Measurements from ENCODE around the gene SETDB2.

SETDB2 gene

DNA sequence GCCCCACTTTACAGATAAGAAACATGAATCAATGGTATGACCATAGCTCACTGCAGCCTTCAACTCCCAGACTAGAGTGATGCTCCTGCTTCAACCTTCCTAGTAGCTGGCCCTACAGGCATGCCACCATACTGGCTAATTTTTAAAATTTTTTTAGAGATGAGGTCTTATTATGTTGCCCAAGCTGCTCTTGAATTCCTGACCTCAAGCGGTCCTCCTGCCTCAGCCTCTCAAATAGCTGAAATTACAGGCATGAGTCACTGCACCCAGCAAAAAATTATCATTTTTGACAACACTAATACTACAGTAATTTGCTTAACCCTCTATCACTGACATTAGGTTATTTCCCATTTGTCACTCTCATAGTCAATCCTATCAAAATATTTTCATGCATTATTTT is 15.0 kb upstream of the SETDB2 start:
- DNase-seq: no peak

DNA sequence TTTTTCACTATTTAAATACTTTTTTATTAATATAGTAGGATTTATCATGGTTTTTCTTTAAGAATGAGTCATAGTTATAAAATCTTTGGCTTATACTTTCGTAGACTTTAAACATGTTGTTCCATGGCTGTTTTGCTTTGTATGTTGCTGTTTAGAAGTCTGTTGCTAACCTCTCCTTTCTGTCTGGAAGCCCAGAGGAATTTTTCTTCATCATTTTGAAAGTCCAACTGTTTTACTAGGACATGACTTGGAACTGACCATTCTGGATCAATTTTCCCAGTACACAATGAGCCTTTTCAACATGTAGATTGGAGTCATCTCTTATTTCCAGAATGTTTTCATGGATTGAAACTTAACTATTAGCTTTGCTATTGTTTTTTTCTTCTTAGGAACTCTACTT is 8.1 kb upstream of the SETDB2 start:
- no peak for DNase-seq

DNA sequence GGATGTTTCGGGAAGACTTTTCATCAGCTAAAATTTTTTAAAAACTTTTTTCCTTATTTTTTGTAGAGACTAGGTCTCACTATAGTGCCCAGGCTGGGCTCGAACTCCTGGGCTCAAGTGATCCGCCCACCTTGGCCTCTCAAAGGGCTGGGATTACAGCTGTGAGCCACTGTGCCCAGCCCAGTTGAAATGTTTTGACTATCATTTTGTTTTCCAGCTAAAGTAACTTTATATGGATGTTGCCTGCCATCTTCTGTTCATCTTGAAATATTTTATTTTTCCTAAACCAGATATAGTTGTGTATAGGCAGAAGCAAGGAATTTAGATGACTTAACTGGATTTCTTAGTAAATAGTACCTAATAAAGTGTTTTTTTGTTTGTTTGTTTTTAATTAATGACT is 7.2 kb upstream of the SETDB2 start:
- no peak for DNase-seq

DNA sequence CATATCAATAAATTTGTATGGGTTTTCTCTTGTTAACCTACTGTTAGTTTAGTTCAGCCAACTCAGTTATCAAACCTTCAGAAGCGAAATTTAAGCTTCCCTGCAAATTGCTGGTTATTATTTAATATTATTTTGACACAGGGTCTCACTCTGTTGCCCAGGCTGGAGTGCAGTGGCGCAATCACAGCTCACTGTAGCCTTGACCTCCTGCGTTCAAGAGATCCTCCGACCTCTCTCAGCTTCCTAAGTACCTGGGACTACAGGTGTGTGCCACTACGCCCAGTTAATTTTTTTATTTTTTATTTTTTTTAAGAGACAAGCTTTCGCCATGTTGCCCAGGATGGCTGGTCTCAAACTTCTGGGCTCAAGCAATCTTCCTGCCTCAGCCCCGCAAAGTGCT is 6.4 kb upstream of the SETDB2 start:
- DNase-seq: no peak

DNA sequence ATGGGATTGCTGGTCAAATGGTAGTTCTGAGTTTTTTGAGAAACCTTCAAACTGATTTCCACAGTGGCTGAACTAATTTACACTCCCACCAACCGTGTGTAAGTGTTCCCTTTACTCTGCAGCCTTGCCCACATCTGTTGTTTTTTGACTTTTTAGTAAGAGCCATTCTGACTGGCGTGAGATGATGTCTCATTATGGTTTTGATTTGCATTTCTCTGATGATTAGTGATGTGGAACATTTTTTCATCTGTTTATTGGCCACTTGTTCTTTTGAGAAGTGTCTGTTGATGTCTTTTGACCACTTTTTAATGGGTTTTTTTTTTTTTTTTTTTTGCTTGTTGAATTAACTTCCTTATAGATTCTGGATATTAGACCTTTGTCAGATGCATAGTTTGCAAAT is 4.5 kb upstream of the SETDB2 start:
- no peak for DNase-seq

DNA sequence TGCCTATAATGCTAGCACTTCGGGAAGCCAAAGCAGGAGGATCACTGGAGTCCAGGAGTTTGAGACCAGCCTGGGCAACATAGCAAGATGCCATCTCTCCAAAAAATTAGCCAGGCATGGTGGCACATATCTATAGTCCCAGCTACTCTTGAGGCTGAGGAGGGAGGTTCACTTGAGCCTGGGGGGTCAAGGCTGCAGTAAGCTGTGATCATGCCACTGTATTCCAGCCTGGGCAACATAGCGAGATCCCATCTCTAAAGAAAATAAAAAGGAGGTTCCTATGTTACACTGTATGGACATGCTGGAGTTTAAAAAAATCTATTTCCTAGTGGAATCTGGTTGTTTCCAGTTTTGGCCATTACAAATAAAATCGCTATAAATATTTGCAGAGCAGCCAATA is 2.8 kb upstream of the SETDB2 start:
- no peak for DNase-seq

DNA sequence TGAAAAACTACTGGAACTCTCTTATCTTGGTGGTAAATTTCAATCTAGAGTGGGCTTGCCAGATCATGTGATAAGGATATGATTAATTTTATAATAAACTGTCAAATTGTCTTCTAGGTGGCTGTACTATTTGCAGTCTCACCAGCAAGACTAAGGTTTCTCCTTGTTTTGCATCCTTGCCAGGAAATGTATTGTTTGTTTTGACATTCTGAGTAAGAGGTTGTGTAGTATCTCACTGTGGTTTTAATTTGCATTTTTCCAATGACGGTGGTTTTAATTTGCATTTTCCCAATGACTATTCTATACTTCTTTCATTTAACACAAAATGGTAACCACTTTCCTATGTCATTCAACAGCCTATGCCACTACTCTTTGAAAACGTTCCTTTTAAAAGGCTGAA is 2.2 kb upstream of the SETDB2 start:
- no peak for DNase-seq

DNA sequence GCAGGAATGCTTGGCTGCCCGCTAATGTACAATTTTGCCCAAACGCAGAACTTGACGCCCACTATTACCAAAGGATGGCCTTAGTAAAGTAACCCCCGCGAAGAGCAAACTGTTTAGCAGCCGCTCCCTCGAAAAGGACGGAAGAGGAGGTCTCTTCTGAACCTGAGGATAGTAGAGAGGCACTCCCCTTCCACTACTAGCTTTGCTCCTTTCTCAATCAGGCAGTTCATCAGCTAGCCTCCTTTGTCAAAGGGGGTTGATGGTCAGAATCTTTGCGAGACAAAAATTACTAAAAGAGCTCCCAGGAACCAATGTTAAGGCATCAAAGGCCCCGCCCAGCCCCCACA is 744 bp upstream of the SETDB2 start:
- no peak for DNase-seq

DNA sequence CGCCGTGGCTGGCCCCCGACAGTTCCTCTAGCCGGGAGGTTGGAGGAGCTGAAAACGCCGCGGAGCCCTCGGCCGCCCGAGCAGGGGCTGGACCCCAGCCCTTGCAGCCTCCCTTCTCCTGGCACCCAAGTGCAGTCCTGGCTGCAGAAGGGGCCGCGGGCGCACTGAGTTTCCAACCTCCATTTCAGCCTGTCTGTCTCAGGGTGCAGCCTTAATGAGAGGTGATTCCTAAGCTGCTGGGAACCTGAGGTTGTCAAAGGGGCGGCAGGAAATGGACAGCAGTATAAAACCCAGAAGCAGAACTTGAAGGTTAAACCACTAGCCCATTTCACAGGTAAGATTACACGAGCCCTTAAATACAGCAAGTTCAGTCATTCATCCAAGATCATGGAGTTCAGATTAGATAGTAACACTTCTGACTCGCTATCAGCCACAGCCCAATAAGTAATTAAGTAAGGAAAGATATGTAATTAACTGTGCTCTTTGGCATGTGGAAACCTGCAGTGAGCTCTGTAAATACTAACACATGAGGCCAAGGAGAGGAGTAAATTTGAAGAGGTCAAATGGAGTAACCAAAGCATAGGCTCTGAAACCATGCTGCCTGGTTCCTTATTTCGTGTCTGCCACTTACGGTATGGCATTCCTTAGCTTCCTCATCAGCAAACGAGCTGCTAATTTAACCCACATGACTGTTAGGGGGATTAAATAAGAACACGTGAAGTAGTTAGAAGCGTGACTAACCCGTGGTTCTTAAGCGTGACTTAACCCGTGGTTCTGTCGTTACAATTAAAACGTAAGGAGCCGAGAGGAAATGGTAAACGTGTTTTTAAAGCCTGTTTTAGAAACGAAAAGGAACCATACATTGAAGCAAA is 686 bp downstream of the SETDB2 start:
- DNase-seq: peak; percentile 55

DNA sequence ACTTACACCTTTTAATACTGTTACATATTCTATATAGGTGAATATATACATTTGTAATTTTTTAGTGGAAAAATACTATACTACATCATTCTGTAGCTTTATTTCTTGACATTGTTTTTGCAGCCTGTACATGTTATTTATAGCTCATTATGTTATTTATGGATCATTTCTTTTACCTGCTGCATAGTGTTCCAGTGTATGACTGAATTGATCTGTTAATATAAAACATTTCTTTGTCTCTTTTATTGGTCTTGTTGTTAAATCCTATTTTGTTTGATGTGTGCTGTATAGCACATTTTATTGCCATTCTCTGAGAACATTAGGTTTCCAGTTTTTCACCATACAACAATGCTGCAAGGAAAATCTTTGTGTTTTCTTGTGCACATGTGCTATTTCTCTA is 2.4 kb downstream of the SETDB2 start:
- no peak for DNase-seq

DNA sequence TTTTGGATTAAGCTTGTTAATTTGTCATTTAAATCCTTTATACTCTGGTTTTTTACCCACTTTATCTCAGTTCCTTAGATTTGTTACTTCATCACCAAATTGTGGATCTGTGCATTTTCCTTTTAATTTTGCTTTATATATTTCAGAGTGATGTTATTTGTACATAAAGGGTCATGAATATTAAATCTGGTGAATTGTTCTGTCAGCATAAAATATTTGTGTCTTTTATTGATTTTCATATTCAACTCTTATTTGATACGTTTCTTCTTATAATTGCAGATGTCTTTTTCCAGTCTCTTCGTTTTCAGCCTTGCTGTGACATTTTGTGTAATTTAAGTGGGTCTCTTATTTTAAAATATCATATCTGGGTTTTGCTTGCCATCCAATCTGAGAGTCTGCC is 4.7 kb downstream of the SETDB2 start:
- DNase-seq: no peak

DNA sequence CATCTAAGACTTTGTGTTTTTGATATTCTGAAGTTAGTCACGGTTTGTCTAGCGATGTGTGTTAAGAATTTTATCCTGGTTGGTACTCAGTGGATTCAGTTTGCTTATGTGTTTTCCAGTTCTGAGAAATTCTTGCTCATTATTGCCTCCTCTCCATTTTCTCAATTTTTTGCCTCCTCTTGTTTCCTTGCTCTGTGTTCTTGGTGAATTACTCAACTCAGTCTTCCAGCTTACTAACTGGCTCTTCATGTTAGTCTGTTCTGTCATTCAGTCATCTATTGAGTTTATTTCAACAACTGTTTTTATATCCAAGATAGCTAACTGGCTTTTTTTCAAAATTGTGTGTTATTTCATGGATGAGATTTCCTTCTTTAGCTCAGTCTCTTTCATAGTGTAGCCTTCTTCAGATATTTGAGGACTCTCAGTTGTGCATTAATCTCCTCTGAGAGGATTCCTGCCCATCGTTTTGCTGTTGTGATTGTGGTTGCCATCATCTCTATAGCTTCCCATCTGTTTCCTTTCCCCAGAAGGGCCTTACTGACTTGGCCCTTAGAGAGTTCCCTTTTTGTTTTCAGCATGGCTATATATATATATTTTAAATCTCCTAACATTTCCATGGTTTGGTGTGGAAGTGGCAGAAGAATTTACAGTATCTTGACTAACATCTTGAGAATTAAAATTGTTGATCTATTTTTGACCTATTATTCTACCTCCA is 6.2 kb downstream of the SETDB2 start:
- DNase-seq: no peak

DNA sequence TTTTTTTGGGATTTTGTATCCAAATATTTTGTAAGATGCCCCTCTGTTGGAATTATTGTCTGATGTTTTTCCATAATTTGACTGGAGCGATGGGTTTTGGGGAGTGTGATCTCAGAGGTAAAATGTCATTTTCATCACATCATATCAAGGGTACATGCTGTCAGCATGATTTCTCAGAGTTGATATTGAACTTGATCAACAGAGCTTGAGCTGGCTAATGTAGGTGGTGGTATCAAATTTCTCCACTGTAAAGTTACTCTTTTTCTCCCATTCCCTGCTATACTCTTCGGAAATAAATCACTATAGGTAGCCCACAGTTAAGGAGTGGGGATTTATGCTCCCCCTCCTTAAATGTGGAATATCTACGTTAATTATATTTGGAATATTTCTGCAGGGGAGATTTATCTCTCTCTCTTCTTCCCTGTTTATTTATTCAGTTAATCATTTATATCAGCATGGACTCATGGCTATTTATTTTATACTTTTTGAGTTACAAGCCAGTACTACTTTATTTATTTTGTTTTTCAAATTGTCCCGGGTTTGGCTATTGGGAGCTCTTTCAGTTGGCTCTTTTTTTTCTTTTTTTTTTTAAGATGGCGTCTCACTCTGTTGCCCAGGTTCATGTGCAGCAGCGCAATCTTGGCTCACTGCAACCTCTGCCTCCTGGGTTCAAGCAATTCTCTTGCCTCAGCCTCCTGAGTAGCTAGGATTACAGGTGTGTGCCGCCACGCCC is 8.8 kb downstream of the SETDB2 start:
- no peak for DNase-seq

DNA sequence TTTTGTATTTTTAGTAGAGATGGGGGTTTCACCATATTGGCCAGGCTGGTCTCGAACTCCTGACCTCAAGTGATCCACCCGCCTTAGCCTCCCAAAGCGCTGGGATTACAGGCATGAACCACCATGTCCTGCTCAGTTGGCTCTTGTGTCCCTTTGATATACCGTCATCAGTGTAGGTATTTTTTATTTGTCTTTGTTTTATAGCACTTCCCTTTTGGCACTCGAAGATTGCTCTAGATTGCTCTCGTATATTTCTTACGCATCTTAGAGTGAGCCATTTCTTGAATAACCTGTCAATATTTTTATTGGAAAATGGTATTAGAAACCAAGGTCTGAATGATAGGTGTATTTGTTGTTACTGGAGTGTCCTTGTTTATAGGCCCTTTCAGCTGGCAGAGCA is 9.4 kb downstream of the SETDB2 start:
- DNase-seq: no peak

DNA sequence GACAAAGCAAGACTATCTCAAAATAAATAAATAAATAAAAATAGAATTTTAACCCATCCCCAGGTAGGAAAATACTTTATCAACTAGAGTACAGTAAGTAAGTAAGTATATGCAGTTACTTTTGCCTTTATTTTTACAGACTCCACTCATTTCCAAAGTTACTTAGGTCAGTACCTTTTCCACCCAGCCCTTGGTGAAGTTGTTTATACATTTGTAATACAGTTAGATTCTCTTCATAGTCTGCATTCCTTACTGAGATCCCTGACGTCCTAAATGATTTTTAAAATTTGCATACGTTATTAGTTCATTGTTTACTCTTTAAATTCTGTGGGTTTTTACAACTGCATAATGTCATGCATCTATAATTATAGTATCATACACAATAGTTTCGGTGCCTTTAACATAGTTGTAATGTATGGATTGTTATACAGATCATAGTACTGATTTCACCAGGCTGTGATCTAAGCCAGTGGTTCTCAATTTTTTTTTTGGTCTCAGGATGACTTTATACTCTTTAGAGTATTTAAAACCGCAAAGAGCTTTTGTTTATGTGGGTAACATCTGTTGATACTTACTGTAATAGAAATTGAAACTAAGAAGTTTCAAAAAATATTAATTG is 10.4 kb downstream of the SETDB2 start:
- no peak for DNase-seq

DNA sequence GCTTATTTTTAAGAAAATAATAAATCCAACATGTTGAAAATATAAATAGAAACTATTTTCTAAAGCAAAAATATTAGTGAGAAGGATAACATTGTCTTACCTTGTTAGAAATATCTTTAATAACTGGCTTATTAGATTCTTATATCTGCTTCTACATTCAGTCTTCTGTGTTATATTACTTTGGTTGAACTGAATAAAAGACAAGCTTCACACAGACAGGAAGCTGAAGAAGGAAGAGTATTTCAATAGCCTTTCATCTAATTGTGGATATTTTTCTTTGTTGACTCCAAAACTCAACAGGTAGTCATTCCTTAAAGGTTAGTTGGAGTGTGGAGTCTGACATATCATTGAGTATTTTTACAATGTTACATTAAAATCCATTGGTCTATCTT is 10.9 kb downstream of the SETDB2 start:
- no peak for DNase-seq

DNA sequence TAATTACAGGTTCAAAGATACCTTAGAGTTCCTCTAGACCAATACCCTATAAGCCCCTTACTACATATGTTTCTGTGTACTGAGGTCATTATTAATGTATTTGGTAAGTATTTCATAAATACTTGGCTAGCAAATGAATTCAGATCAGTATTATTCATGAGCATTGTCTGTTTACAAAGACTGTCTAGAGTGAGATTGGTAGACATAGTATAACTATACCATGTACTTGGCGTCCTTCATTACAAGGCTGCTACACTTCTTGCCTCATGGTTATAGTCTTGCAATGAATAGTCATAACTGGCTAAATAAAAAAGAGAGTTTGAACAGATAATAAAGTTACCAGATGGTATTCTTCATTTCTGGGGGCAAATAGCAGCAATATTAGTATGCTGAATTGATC is 12.1 kb downstream of the SETDB2 start:
- DNase-seq: no peak

DNA sequence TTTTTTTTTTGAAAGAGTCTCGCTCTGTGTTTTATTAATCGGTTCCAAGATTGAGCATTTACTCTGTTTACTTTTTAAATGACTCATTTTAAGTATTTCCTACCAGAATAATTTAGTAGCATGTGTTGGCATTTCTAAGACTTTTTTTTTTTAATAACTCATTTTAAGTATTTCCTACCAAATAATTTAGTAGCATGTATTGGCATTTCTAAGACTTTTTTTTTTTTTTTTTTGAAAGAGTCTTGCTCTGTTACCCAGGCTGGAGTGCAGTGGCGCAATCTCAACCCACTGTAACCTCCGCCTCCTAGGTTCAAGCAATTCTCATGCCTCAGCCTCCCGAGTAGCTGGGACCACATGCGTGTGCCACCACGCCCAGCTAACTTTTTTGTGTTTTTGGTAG is 13.1 kb downstream of the SETDB2 start:
- DNase-seq: no peak

DNA sequence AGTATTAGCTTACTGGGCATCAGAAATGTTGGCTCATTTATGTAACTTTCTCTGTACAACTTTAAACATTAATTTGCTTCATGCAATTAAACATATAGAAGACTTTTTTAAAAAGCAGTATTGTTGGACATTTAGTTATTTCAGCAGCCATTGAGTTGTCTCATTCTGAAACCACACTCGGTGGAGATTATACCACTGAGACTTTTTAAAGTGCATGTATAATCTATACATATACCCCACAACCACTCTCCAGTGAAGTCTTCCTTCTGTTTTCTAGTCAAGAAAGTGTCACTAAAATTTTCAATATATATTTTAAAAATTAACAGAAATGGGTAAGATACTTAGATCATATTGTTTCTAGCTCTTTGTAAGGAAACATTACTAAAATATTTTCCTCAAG is 15.5 kb downstream of the SETDB2 start:
- DNase-seq: no peak

DNA sequence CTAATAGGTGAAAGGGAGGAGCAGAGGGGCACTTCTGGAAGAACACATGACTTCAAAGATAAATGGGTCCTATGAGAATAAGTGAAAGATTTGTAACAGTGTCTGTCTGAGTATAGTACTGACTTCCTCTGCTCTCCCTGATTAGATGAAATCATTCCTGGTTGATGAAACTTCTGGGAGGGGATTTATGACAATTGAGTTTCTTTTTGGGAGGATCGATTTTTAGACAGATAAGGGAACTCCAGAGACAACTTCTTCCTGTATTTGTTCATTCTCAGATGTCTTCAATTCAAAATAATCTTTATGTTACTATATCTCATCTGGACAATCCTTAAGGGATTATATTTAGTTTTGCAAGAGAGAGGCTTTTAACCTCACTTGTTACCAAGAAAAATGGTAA is 20.0 kb downstream of the SETDB2 start:
- DNase-seq: no peak

DNA sequence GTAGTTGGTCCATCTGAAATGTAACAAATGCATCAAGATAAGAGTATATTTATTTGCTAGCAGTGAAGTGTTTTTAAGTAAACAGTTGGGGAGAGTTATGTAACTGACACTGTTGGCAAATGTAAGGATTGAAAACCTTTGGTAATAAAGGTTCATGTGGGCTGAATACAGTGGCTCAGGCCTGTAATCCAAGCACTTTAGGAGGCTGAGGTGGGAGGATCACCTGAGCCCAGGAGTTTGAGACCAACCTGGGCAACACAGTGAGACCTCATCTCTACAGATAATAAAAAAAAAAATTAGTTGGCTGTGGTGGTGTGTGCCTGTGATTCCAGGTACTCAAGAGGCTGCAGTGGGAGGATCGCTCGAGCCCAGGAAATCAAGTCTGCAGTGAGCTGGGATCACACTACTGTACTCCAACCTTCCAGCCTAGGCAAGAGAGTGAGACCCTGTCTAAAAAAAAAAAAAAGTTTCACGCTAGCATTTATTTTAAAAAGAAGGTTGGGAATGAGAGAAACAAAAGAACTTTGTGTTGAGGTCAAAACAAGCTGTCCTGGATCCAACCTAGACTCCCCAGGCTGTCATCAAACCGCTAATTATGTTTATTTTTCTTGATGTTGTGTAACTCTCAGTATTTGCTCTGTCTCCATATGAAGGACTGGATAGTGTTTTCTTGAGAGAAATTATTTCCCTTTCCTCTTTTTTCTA is 20.7 kb downstream of the SETDB2 start:
- DNase-seq: no peak

DNA sequence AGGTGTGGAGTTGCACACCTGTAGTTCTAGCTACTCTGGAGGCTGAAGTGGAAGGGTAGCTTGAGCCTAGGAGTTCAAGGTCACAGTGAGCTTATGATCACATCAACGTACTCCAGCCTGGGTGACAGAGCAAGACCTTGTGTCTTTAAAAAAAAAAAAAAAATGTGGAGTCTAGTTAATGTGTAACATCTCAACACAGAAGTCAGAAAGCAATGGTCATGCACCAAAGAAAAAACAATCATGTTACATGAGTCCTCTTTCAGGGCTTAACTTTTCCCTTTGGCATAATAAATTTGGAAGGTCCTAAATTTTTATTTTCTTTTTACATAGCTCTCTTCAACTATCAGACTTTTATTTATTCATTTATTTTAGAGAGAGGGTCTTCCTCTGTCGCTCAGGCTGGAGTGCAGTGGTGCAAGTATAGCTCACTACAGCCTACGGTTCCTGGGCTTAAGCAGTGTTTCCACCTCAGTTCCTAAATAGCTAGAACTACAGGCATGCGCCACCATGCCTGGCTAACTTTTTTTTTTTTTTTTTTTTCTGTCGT is 22.3 kb downstream of the SETDB2 start:
- no peak for DNase-seq

DNA sequence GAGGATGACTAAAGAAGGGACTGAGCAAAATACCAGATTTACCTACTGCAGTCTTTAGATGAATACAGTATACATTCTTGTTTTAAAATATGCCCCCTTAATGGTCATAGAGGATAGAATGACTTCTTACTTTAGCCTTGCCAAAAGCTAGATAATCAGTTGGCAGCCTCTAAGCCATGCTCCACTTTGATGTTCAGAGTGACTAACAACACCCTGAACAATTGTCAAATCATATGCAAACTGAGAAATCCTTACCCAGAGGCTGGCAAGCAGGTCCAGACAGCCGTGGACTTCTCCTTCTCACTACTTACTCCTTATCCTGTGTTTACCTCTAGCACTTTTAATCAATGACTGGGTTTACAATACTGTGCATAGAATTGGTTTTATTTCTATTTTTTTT is 28.1 kb downstream of the SETDB2 start:
- DNase-seq: no peak
